ENCODE results near the gene RARRES2.

- no peak for TF ChIP-seq CTCF (optimal IDR thresholded peaks at IDR 0.05 in 1 of 3, IDR thresholded peaks at IDR 0.05 in 1 of 3, conservative IDR thresholded peaks at IDR 0.05 in 1 of 3; ENCODE audit: extremely low read depth in 1 of 3, insufficient read depth in 2 of 3, low read length in 3 of 3)
- TF ChIP-seq EZH2 (IDR thresholded peaks at IDR 0.05; ENCODE audit: low read length) = no peak
Observed at GRCh38 chr7:150374026-150374425, 32.6 kb upstream of the RARRES2 start.
